NCI-H128 (cell line): ENCODE data around the gene SOX9.
"Not testable (repeated sequence)": the region's sequence is repeated elsewhere in the genome, so short reads cannot be mapped to it uniquely, and the experiment has no call there.

Experiments
- DNase-seq: peaks from one replicate; lab custom pipeline; 2025; ENCODE audit not compliant: unreplicated experiment; lab: John Stamatoyannopoulos, UW

SOX9 gene

GRCh38 chr17:72125742-72126141 is 4.9 kb downstream of the SOX9 start:
- no peak for DNase-seq

- no peak for DNase-seq
Measured at GRCh38 chr17:72126575-72127486, 6.0 kb downstream of the SOX9 start.

GRCh38 chr17:72128039-72128438 is 7.2 kb downstream of the SOX9 start:
- no peak for DNase-seq

- no peak for DNase-seq
Measured at GRCh38 chr17:72134608-72135394, 14.0 kb downstream of the SOX9 start.

GRCh38 chr17:72135546-72136325 is 14.9 kb downstream of the SOX9 start:
- no peak for DNase-seq

- DNase-seq, result no peak
Measured at GRCh38 chr17:72136692-72137091, 15.9 kb downstream of the SOX9 start.

- no peak for DNase-seq
Measured at GRCh38 chr17:72137161-72137560, 16.3 kb downstream of the SOX9 start.

GRCh38 chr17:72139212-72139611 is 18.4 kb downstream of the SOX9 start:
- DNase-seq, result no peak

GRCh38 chr17:72141336-72141735 is 20.5 kb downstream of the SOX9 start:
- no peak for DNase-seq

GRCh38 chr17:72142097-72142496 is 21.3 kb downstream of the SOX9 start:
- DNase-seq, result not testable (repeated sequence)

- no peak for DNase-seq
Measured at GRCh38 chr17:72142614-72143013, 21.8 kb downstream of the SOX9 start.

GRCh38 chr17:72143245-72143644 is 22.4 kb downstream of the SOX9 start:
- no peak for DNase-seq

GRCh38 chr17:72144101-72144500 is 23.3 kb downstream of the SOX9 start:
- no peak for DNase-seq

GRCh38 chr17:72145562-72145961 is 24.7 kb downstream of the SOX9 start:
- no peak for DNase-seq

- DNase-seq, result no peak
Measured at GRCh38 chr17:72145962-72146361, 25.1 kb downstream of the SOX9 start.

GRCh38 chr17:72146371-72146770 is 25.6 kb downstream of the SOX9 start:
- no peak for DNase-seq

GRCh38 chr17:72150632-72151460 is 30.0 kb downstream of the SOX9 start:
- DNase-seq, result no peak

GRCh38 chr17:72151565-72152386 is 31.0 kb downstream of the SOX9 start:
- DNase-seq, result no peak

- DNase-seq, result no peak
Measured at GRCh38 chr17:72152387-72152929, 31.6 kb downstream of the SOX9 start.
